SJSA1 (cell line): ENCODE data around the gene DOK5. TPM values are rescaled to one million over a fixed set of nuclear protein-coding genes. Genes with fewer than 3 reads are reported as not detected.

ENCODE experiments used
- DNase-seq, 2 experiments: peaks; one replicate each; pipeline ENCODE4 v3.0.0-alpha.2; 2015 to 2020; ENCODE audit warnings: low spot score in 2 of 2, low read depth in 1 of 2
- H3K27ac ChIP-seq: fragments of 250-450 bp; sonication (Bioruptor Pico); 2 replicates; pipeline ENCODE4 v1.5.1; 2020; ENCODE audit warnings: mild to moderate bottlenecking, moderate library complexity
- H3K27me3 ChIP-seq: fragments of 250-450 bp; sonication (Bioruptor Pico); replicated peaks from 2 replicates; pipeline ENCODE4 v1.5.1; 2020; ENCODE audit warnings: mild to moderate bottlenecking, moderate library complexity
- H3K36me3 ChIP-seq: fragments of 250-450 bp; sonication (Bioruptor Pico); 2 replicates; pipeline ENCODE4 v1.5.1; 2020; ENCODE audit warnings: mild to moderate bottlenecking
- H3K4me1 ChIP-seq: fragments of 250-450 bp; sonication (Bioruptor Pico); replicated peaks from 2 replicates; pipeline ENCODE4 v1.6.1; 2021; ENCODE audit warnings: mild to moderate bottlenecking
- H3K4me3 ChIP-seq: fragments of 250-450 bp; sonication (Bioruptor Pico); 2 replicates; pipeline ENCODE4 v1.5.1; 2020; ENCODE audit warnings: mild to moderate bottlenecking
- H3K9me3 ChIP-seq: fragments of 250-450 bp; sonication (Bioruptor Pico); replicated peaks from 2 replicates; pipeline ENCODE4 v1.5.1; 2020; ENCODE audit warnings: mild to moderate bottlenecking
- total RNA-seq: library from RNA; depleted of rRNA; stranded (reverse); fragments of >200 nt; shearing (Covaris generic); gene quantifications from 2 replicates; pipeline ENCODE4 v1.2.3, GENCODE V29; 2014

The DOK5 gene
- total RNA-seq, 1 experiment from 2014 or later, result 0.63 TPM

DNA sequence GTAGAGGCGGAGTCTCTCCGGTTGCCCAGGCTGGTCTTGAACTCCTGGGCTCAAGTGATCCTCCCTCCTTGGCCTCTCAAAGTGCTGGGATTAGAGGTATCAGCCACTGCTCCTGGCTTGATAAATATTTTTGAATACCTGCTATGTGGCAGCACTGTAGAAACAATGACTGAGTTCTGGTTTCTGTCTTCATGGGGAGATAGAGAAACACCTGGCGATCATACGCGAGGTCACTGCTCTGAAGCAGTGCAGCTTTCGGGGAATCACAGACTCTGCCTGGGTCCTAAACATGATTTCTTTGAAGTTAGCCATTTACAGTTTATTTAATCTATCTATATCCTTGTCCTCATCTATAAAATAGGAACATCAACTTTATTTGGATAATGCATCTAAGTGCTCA lies 31.2 kb downstream of the DOK5 start:
- Histone ChIP-seq H3K4me3 (no peak overlapping the region), H3K4me1 (no peaks in the 10 kb centered on the region), H3K27me3 (no peaks in the 10 kb centered on the region), H3K9me3 (no peaks in the 10 kb centered on the region), H3K27ac (no peak overlapping the region), H3K36me3 (no peaks in the 10 kb centered on the region)
- DNase-seq, result no peak

DNA sequence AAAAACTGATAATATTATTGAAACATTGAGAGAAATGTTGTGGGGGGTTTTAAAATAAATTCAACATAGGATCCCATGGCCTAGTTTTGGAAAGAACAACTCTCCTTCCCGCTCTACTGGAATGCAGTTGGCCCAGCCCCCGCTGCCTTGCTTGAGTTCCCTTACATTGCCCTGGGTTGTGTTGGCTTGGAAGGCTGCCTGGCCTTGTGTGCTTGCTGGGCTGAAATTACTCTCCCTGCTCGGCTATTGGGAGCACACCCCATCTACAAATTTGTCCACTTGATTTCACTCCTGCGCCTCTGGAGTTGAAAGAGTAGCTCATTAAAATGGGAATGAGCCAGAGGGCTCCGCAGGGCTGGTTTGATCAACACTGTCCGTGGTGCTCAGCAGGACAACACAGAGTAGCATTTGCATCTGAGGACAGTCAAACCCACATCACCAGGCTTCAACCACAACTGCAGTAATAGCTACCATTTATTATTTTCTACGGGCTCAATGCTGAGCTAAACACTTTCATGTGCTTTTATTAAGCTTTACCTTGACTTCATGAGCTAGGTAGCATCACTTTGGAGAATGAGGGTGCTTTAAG lies 35.2 kb downstream of the DOK5 start:
- Histone ChIP-seq H3K36me3 (no peaks in the 10 kb centered on the region), H3K4me1 (no peaks in the 10 kb centered on the region)
- no peak for DNase-seq

DNA sequence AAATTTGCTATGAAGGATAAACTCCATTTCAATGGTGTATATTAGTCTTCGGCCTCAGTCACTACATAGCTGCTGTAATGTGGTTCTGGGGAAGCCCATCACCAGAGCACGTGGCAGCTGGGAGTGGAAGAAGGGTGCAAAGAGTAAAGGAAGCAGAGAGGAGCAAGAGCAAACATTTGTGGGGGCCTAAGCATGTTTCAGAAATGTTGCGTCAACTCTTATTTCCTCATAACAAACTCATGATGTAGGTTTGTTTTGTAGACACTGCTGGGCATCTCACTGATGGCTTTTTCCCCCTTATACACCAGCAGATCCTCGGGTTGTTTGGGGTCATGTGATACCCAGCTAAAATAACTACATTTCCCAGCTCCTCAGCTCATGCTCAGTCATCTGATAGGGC lies 37.3 kb downstream of the DOK5 start:
- no peak for DNase-seq
- no peak overlapping the region for H3K4me3 ChIP-seq
- H3K4me1 ChIP-seq, result no peaks in the 10 kb centered on the region
- no peaks in the 10 kb centered on the region for H3K9me3 ChIP-seq
- H3K36me3 ChIP-seq, result no peaks in the 10 kb centered on the region
- H3K27me3 ChIP-seq, result no peaks in the 10 kb centered on the region
- H3K27ac ChIP-seq, result no peak overlapping the region

More for the DNA sequence above, 35.2 kb downstream of the DOK5 start:
- no peak overlapping the region for H3K4me3 ChIP-seq
- no peaks in the 10 kb centered on the region for H3K27me3 ChIP-seq
- no peak overlapping the region for H3K27ac ChIP-seq
- H3K9me3 ChIP-seq, result no peaks in the 10 kb centered on the region

DNA sequence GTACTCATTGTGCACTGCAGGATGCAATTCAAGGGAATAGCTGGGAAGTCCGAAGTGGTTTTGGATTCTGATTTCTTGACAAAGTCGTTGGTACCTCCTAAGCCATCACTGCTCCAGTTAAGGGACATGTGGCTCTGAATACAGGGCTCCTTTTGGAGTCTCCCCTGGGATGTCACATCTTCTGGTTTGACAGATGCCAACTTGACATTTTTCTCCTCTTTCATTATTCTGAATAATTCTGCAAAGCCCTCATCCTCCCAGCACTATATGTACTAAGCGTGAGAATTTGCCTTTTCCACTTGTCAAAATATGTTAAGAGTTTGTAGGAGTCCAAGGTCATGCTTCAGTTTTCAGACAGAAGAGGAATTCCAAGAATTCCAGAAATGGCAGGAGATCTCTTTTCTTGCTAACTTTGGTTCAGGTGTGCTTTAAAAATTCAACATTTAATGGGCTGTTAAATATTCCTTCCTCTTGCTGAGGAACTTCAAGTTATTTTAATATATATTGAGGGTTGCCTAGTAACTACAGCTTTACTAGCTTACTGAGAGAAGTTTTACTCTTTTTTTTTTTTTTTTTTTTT lies 38.7 kb downstream of the DOK5 start:
- H3K4me3 ChIP-seq, result no peak overlapping the region
- no peaks in the 10 kb centered on the region for H3K4me1 ChIP-seq
- H3K36me3 ChIP-seq, result no peaks in the 10 kb centered on the region
- no peak overlapping the region for H3K27ac ChIP-seq
- no peaks in the 10 kb centered on the region for H3K9me3 ChIP-seq
- no peaks in the 10 kb centered on the region for H3K27me3 ChIP-seq
- DNase-seq, result no peak

DNA sequence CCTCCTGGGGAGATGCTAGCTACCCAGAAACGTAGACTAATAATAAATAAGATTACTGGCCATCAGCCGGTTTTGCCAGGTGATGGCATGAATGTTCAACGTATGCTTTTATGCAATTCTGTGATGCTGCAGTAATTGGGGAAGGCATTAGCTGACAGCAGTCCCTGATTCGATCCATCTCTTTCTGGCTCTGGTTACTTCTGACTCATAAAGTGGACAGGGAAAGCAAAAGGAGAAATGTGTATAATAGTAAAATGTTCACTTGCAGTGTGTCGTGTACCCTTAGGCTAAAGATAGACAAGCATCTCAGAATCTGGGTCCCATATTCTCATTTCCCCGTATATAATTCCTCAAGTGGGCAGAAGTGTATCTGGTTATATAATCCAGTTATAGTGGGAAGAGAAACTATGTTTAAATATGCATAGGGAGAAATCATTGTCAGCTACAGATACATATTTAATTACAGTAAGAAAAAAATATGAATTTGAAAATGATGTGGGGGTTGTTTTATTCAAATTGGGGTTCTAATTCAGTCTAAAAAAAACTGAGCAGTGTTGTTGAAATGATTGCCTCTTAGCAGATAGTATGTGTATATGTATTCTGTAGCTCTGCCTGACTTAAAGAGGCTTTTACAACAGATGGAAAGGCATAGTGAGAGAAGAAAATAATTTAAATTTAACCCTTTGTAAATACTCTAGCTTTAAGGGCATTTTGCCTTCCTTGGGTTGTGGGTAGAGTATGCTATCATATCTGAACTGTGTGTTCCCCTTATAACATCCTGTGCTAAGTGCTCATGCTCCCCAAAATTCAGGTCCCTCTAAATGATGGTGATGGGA lies 40.6 kb downstream of the DOK5 start:
- Histone ChIP-seq H3K27ac (no peak overlapping the region), H3K27me3 (no peaks in the 10 kb centered on the region), H3K4me1 (no peaks in the 10 kb centered on the region), H3K9me3 (no peaks in the 10 kb centered on the region), H3K36me3 (no peaks in the 10 kb centered on the region), H3K4me3 (no peak overlapping the region)
- DNase-seq, result no peak

DNA sequence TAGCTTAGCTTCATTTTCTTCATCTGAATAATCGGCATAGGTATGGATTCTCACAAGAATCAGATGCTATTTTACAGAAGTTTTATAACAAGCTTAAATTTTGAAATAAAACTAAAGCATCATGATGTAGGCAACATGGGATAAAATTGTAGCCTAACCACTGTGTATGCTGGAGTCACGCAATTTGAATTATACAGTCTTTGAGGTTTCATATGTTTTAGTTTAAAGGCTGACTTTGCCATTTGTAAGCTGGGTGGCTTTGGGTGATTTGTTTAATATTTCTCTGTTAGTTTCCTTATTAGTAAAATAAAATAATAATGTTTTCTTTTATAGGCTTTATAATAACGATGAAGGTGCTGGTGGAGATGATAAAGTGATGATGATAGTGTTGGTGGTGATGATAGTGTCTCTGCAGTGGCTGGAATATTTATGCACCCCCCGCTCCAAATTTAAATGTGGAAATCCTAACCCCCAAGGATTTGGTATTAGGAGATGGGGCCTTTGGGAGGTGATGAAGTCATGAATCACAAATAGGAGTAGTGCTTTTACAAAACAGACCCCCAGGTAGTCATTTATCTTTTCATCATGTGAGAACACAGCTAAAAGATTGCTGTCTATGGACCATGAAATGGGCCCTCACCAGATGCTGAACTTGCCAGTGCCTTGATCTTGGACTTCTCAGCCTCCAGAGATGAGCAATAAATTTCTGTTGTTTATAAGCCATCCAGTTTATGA lies 42.0 kb downstream of the DOK5 start:
- H3K27ac ChIP-seq, result no peak overlapping the region
- H3K27me3 ChIP-seq, result no peaks in the 10 kb centered on the region
- no peaks in the 10 kb centered on the region for H3K4me1 ChIP-seq
- H3K4me3 ChIP-seq, result no peak overlapping the region
- H3K36me3 ChIP-seq, result no peaks in the 10 kb centered on the region
- H3K9me3 ChIP-seq, result no peaks in the 10 kb centered on the region
- no peak for DNase-seq

DNA sequence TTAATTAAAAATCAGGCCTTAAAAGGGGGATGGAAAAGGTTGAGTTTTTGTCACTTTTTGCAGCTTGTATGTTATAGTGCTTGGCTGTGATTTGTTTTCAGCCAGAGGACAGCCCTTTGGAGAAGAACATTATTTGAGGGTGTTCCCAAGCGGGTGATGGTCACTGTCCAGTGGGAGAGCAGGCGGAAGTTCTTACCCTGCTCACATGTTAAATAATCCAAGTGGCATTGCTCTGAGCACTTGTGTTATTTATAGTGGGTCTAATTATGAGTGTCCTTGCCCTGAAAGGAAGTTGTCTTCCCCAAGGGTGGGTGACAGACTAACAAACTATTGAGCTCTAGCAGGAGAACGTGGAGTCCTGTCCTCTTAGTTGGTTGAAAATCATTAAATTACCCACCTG lies 49.5 kb downstream of the DOK5 start:
- Histone ChIP-seq H3K4me3 (no peak overlapping the region), H3K27ac (no peak overlapping the region), H3K4me1 (no peaks in the 10 kb centered on the region), H3K9me3 (no peaks in the 10 kb centered on the region), H3K36me3 (no peaks in the 10 kb centered on the region), H3K27me3 (no peaks in the 10 kb centered on the region)
- DNase-seq, result no peak

DNA sequence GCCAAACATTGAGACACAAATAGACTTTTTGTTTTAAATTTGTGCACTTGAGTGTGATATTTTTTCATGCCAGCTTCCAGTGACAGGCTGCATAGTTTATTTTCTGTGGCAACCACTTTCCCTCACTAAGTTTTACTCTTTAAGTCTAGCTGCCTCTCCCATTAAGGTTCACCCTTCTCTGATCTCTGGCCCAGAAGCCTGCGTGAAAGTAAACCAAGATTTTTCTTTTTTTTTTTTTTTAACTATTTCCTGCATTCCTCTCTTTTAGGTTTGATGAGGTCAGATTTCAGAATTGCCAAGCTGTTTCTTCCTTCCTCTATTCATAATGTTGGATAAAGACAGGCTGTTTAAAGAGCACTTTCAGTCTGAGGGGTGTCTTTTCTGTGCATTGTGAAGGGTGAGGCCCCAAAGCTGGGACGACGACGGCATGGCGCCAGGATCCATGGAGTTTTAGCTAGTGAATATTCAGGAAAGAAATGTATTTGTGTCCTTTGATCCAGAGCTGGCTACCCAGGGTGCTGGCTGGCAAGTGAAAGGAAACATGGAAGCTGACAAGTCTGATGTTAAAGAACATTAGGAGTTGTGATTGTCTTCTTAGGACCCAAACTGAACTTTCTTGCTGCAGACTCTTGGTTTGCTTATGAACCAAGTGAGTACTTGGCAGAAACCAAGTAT lies 50.7 kb downstream of the DOK5 start:
- H3K27ac ChIP-seq, result no peak overlapping the region
- H3K9me3 ChIP-seq, result no peaks in the 10 kb centered on the region
- no peak overlapping the region for H3K4me3 ChIP-seq
- no peaks in the 10 kb centered on the region for H3K36me3 ChIP-seq
- no peak for DNase-seq
- no peaks in the 10 kb centered on the region for H3K4me1 ChIP-seq
- H3K27me3 ChIP-seq, result no peaks in the 10 kb centered on the region

DNA sequence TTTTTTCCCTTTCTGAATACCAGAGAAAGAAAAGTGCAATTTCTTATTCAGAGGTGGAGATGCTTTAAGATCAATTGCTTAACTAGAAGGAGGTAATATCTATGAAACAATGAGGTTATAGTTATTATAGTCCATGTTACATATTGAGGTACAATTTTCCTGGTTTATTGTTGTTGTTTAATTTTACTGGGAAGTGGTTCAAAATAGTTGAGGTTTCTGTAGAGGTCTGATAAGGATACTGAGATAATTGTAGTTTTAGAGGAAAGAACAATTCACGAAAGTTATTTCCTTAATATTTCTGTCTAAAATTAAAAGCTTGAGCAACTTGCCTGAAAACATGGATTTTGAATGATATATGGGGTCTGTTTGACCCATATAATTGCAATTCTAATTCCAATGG lies 51.4 kb downstream of the DOK5 start:
- Histone ChIP-seq H3K9me3 (no peaks in the 10 kb centered on the region), H3K4me3 (no peak overlapping the region), H3K36me3 (no peaks in the 10 kb centered on the region), H3K27me3 (no peaks in the 10 kb centered on the region), H3K4me1 (no peaks in the 10 kb centered on the region), H3K27ac (no peak overlapping the region)
- no peak for DNase-seq

DNA sequence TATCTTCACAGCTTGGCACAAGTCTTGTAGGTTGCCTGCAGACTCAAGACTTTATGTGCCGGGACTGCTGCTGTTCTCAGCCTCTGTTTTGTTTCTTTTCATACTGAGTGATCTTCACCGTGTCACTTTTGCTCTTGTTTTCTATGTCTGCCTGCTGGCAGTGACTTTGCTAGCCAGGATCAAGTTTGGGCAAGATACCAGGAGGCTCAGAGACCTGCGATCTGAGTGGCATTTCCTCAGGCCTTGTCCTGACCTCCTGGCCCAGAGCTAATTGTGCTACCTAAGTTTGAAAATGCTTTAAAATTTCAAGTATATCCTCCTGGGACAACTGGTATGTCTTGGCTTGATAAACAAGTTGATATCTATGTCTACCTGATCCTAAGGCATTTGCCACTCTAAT lies 57.2 kb downstream of the DOK5 start:
- Histone ChIP-seq H3K4me1 (no peaks in the 10 kb centered on the region), H3K4me3 (no peak overlapping the region), H3K36me3 (no peaks in the 10 kb centered on the region), H3K27ac (no peak overlapping the region), H3K9me3 (no peaks in the 10 kb centered on the region), H3K27me3 (no peaks in the 10 kb centered on the region)
- no peak for DNase-seq

DNA sequence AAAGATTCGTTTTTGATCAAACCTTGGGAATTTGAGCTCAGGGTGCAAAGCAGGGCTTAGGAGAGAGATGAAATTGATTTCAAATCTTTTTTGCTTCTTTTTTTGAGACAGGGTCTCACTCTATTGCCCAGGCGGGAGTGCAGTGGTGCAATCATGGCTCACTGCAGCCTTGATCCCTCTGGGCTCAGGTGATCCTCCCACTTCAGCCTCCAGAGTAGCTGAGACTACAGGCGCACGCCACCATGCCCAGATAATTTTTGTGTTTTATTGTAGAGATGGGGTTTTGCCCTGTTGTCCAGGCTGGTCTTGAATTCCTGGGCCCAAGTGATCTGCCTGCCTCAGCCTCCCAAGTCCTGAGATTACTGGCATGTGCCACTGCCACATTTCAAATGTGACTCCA lies 58.7 kb downstream of the DOK5 start:
- no peaks in the 10 kb centered on the region for H3K4me1 ChIP-seq
- no peaks in the 10 kb centered on the region for H3K36me3 ChIP-seq
- H3K4me3 ChIP-seq, result no peak overlapping the region
- H3K9me3 ChIP-seq, result no peaks in the 10 kb centered on the region
- DNase-seq, result no peak
- no peaks in the 10 kb centered on the region for H3K27me3 ChIP-seq
- no peak overlapping the region for H3K27ac ChIP-seq

DNA sequence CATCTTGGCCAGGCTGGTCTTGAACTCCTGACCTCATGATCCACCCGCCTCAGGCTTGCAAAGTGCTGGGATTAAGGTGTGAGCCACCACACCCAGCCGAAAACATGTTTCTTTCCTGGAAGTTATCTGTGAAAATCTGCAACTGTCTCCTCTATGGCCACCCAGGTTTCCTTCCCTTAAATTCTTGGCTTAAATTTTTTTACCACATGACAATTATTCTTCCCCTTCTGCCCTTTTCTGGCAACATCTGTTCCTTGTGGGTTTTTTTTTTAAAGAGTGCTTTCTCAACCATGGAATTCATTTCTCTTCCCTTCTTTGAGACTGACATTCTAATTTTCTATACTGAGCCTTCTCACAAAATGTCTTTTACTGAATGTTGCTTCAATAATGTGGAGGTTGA lies 59.6 kb downstream of the DOK5 start:
- Histone ChIP-seq H3K36me3 (no peaks in the 10 kb centered on the region), H3K27ac (no peak overlapping the region), H3K9me3 (no peaks in the 10 kb centered on the region), H3K27me3 (no peaks in the 10 kb centered on the region), H3K4me1 (no peaks in the 10 kb centered on the region), H3K4me3 (no peak overlapping the region)
- DNase-seq, result no peak

DNA sequence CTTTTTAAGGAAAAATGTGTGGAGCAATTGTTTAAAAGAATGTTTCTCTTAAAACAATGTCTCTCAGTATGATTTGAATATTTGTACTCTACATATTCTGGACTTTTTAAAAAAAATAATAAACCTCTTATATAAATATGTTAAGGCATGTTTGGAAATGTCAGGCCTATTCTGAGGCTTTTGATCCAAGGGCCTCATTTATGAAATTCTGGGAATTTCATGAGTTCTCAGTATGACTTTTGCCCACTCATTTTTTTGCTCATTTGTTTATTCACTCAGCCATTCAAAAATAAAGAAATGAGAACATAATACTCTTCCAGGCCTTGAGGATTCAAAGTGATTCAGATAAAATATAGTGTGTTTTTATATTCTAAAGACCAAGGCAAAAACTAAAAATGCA lies 60.4 kb downstream of the DOK5 start:
- H3K36me3 ChIP-seq, result no peaks in the 10 kb centered on the region
- DNase-seq, result no peak
- no peak overlapping the region for H3K27ac ChIP-seq
- H3K9me3 ChIP-seq, result no peaks in the 10 kb centered on the region
- no peak overlapping the region for H3K4me3 ChIP-seq
- no peaks in the 10 kb centered on the region for H3K4me1 ChIP-seq
- H3K27me3 ChIP-seq, result no peaks in the 10 kb centered on the region
